H1 (cell line): ENCODE measurements around the gene EIF2A. TPM values are rescaled to one million over a fixed set of nuclear protein-coding genes. Genes with fewer than 3 reads are reported as not detected.

Source experiments
- CTCF ChIA-PET: fragments of 300-600 bp; sonication (Branson Sonifier 250); formaldehyde crosslinking; loops from one replicate; lab custom pipeline; 2021; ENCODE audit not compliant: partially characterized antibody; lab: Charles Lee
- POLR2A ChIA-PET: fragments of 300-600 bp; sonication (Branson Sonifier 250); formaldehyde crosslinking; loops from one replicate; lab custom pipeline; 2021; ENCODE audit warnings: inconsistent platforms; ENCODE audit not compliant: partially characterized antibody; lab: Charles Lee
- DNase-seq, 2 experiments: peaks; one replicate each; pipeline versions ENCODE4 v3.0.0 to v3.0.0-alpha.2; 2010 to 2022; ENCODE audit warnings: low spot score in 2 of 2, low read depth in 1 of 2, mixed read lengths in 1 of 2
- FAIRE-seq: peaks from 2 replicates; lab custom pipeline; 2011; peaks lifted over from hg19 to GRCh38; lab: Jason Lieb, UNC
- H2AFZ ChIP-seq: 2 replicates; pipeline ENCODE4 v1.8.1; 2012; ENCODE audit warnings: low read length, inconsistent platforms
- H2AK5ac ChIP-seq: 2 replicates; pipeline ENCODE4 v1.6.1; 2013; ENCODE audit warnings: low read depth, low read length
- H2BK120ac ChIP-seq: replicated peaks from 2 replicates; pipeline ENCODE3; 2013; ENCODE audit warnings: low read depth, low read length, inconsistent platforms
- H2BK12ac ChIP-seq: 2 replicates; pipeline ENCODE4 v1.6.1; 2013; ENCODE audit warnings: low read depth, low read length
- H2BK15ac ChIP-seq: 2 replicates; pipeline ENCODE4 v1.6.1; 2013; ENCODE audit warnings: low read length
- H2BK20ac ChIP-seq: 2 replicates; pipeline ENCODE4 v1.6.1; 2013; ENCODE audit warnings: low read length
- H2BK5ac ChIP-seq: 2 replicates; pipeline ENCODE4 v1.6.1; 2013; ENCODE audit warnings: low read depth, low read length
- H3K14ac ChIP-seq: 2 replicates; pipeline ENCODE4 v1.6.1; 2013; ENCODE audit warnings: inconsistent platforms; ENCODE audit not compliant: insufficient read length
- H3K18ac ChIP-seq: 2 replicates; pipeline ENCODE4 v1.6.1; 2013; ENCODE audit warnings: low read length; ENCODE audit errors: extremely low read depth
- H3K23ac ChIP-seq: 2 replicates; pipeline ENCODE4 v1.6.1; 2013; ENCODE audit warnings: inconsistent platforms; ENCODE audit not compliant: insufficient read length
- H3K23me2 ChIP-seq: 2 replicates; pipeline ENCODE4 v1.6.1; 2013; ENCODE audit warnings: low read depth, low read length
- H3K27ac ChIP-seq: 2 replicates; pipeline ENCODE4 v1.6.1; 2011; ENCODE audit warnings: low read depth, low read length, inconsistent platforms
- H3K27me3 ChIP-seq, 4 experiments: replicated peaks in 1 of 4; 1 replicate in 1 of 4; 2 replicates in 3 of 4; pipeline versions ENCODE4 v1.6.1 to v1.8.1; 2011 to 2013; ENCODE audit warnings: low read length in 3 of 4, mild to moderate bottlenecking in 3 of 4, inconsistent platforms in 2 of 4, mixed read lengths in 2 of 4, moderate library complexity in 1 of 4; ENCODE audit not compliant: control insufficient read depth in 3 of 4, insufficient read depth in 3 of 4; ENCODE audit errors: extremely low read depth in 1 of 4
- H3K36me3 ChIP-seq, 4 experiments: 2 replicates each; pipeline versions ENCODE4 v1.6.1 to v1.8.1; 2011 to 2013; ENCODE audit warnings: mild to moderate bottlenecking in 4 of 4, low read length in 3 of 4, moderate library complexity in 2 of 4, control low read depth in 1 of 4, inconsistent platforms in 1 of 4; ENCODE audit not compliant: insufficient read depth in 4 of 4, control insufficient read depth in 2 of 4
- H3K4ac ChIP-seq: replicated peaks from 2 replicates; pipeline ENCODE3; 2013; ENCODE audit warnings: low read length, low read depth, mixed read lengths, inconsistent platforms; ENCODE audit not compliant: insufficient read length
- H3K4me1 ChIP-seq, 4 experiments: replicated peaks in 1 of 4; 1 replicate in 1 of 4; 2 replicates in 3 of 4; pipeline versions ENCODE4 v1.6.1 to v1.8.1; 2011 to 2013; ENCODE audit warnings: low read length in 3 of 4, inconsistent platforms in 2 of 4, mixed read lengths in 1 of 4; ENCODE audit not compliant: insufficient read depth in 4 of 4, control insufficient read depth in 3 of 4
- H3K4me2 ChIP-seq, 2 experiments: 2 replicates each; pipeline versions ENCODE4 v1.6.1 to v1.8.1; 2011 to 2013; ENCODE audit warnings: low read depth in 2 of 2, low read length in 2 of 2, control low read depth in 1 of 2, inconsistent platforms in 1 of 2, mild to moderate bottlenecking in 1 of 2; ENCODE audit not compliant: insufficient read depth in 1 of 2
- H3K4me3 ChIP-seq, 4 experiments: fragments of 200-600, 300-600 bp in 1 of 4; sonication (generic), shearing (Covaris generic), sonication (Bioruptor Twin) in 1 of 4; 2 replicates each; pipeline versions ENCODE4 v1.5.1 to v1.8.1; 2011 to 2016; ENCODE audit warnings: low read length in 4 of 4, low read depth in 3 of 4, control low read depth in 2 of 4, inconsistent platforms in 2 of 4, mild to moderate bottlenecking in 2 of 4, mixed read lengths in 1 of 4, moderate library complexity in 1 of 4; ENCODE audit not compliant: insufficient read depth in 2 of 4; ENCODE audit errors: extremely low read depth in 1 of 4
- H3K56ac ChIP-seq: replicated peaks from 2 replicates; pipeline ENCODE3; 2013; ENCODE audit warnings: low read depth, mild to moderate bottlenecking, mixed read lengths, low read length, inconsistent platforms; ENCODE audit not compliant: insufficient read length
- H3K79me1 ChIP-seq: 2 replicates; pipeline ENCODE4 v1.6.1; 2013; ENCODE audit warnings: low read depth, low read length, control low read depth
- H3K79me2 ChIP-seq, 2 experiments: 2 replicates each; pipeline versions ENCODE4 v1.6.1 to v1.8.1; 2012 to 2013; ENCODE audit warnings: low read length in 2 of 2, mild to moderate bottlenecking in 2 of 2, inconsistent platforms in 1 of 2; ENCODE audit not compliant: insufficient read depth in 2 of 2, control insufficient read depth in 1 of 2
- H3K9ac ChIP-seq, 4 experiments: replicated peaks in 1 of 4; 1 replicate in 1 of 4; 2 replicates in 3 of 4; pipeline versions ENCODE4 v1.6.1 to v1.8.1; 2011 to 2013; ENCODE audit warnings: low read depth in 3 of 4, low read length in 3 of 4, control low read depth in 2 of 4, mild to moderate bottlenecking in 2 of 4, moderate library complexity in 2 of 4, inconsistent platforms in 1 of 4; ENCODE audit errors: extremely low read depth in 1 of 4
- H3K9me3 ChIP-seq, 2 experiments: 2 replicates each; pipeline versions ENCODE4 v1.6.1 to v1.8.1; 2012 to 2013; ENCODE audit warnings: mild to moderate bottlenecking in 2 of 2, moderate library complexity in 2 of 2, control low read depth in 1 of 2, inconsistent platforms in 1 of 2, low read depth in 1 of 2, low read length in 1 of 2, mixed read lengths in 1 of 2; ENCODE audit not compliant: insufficient read depth in 2 of 2
- H4K20me1 ChIP-seq, 2 experiments: replicated peaks in 1 of 2; 2 replicates each; pipeline versions ENCODE3 to v1.8.1; 2011 to 2013; ENCODE audit warnings: inconsistent platforms in 2 of 2, low read length in 2 of 2, mild to moderate bottlenecking in 1 of 2; ENCODE audit not compliant: insufficient read depth in 2 of 2, control insufficient read depth in 1 of 2
- H4K5ac ChIP-seq: 2 replicates; pipeline ENCODE4 v1.6.1; 2013; ENCODE audit warnings: low read length, low read depth, mixed read lengths, inconsistent platforms; ENCODE audit not compliant: insufficient read length
- H4K8ac ChIP-seq: 2 replicates; pipeline ENCODE4 v1.8.0; 2013; ENCODE audit warnings: mild to moderate bottlenecking, moderate library complexity, low read length, inconsistent platforms; ENCODE audit not compliant: insufficient read depth; ENCODE audit errors: extremely low read depth
- H4K91ac ChIP-seq: replicated peaks from 2 replicates; pipeline ENCODE3; 2013; ENCODE audit warnings: low read length, mixed read lengths, inconsistent platforms; ENCODE audit not compliant: insufficient read length
- RAD21 ChIP-seq, 2 experiments: IDR thresholded peaks in 1 of 2; conservative IDR thresholded peaks in 1 of 2; 2 replicates each; pipeline ENCODE4 v1.6.1; 2011; ENCODE audit warnings: low read depth in 2 of 2, low read length in 2 of 2, improper control_type of control experiment in 1 of 2, inconsistent platforms in 1 of 2, mild to moderate bottlenecking in 1 of 2, moderate library complexity in 1 of 2
- WGBS, 2 experiments: shearing (Covaris generic) in 1 of 2; methylation state at CpG; one replicate each; pipeline versions ENCODE4 v1.1.6 to v1.1.7; 2013 to 2015; ENCODE audit warnings: low lambda C conversion rate in 2 of 2, mixed read lengths in 2 of 2, inconsistent platforms in 1 of 2, low coverage in 1 of 2, missing lambda C conversion rate in 1 of 2; ENCODE audit not compliant: insufficient replicate concordance in 2 of 2, insufficient coverage in 1 of 2, insufficient read length in 1 of 2; ENCODE audit errors: extremely low coverage in 1 of 2, missing lambda C conversion rate in 1 of 2; 5-methylcytosine and 5-hydroxymethylcytosine counted together
- polyA plus RNA-seq, 7 experiments: library from polyadenylated mRNA; depleted of rRNA in 3 of 7; stranded (reverse) in 5 of 7; unstranded in 2 of 7; fragments of >200 nt in 5 of 7; fragments of 200-250 nt in 2 of 7; gene quantifications; 1 replicate in 5 of 7; 2 replicates in 1 of 7; 4 replicates in 1 of 7; pipeline versions ENCODE4 v1.2.1 to v1.2.3, GENCODE V29; 2011 to 2013; ENCODE audit warnings: missing spikeins in 2 of 7, mixed read lengths in 2 of 7
- total RNA-seq: library from RNA; stranded (reverse); fragmentation: NEBNext Ultra II Directional; extraction: Animal tissue kit (Norgen Biotek cat#: 25700); gene quantifications from 2 replicates; pipeline ENCODE4 v1.2.1, GENCODE V29; 2021

The EIF2A gene
- total and polyA plus RNA-seq, 2 of the 8 experiments (the other 6 are each of a cell fraction or from before 2014, with no cell fraction given) = 59.3 to 91.6 TPM

GRCh38 chr3:150626148-150626930 is 79.8 kb downstream of the EIF2A start:
- no peak for TF ChIP-seq RAD21 (IDR thresholded peaks at IDR 0.05 in 1 of 2, conservative IDR thresholded peaks at IDR 0.05 in 1 of 2; ENCODE audit: low read depth in 2 of 2, low read length in 2 of 2)
- Histone ChIP-seq H3K4ac (no peak overlapping the region), H3K36me3 (peaks cover 0 to 56% (median 17%) of the 10 kb centered on the region in 4 experiments; a peak in 6 of 8 replicates), H3K14ac (no peak overlapping the region), H3K9me3 (no peaks in the 10 kb centered on the region), H3K4me1 (no peaks in the 10 kb centered on the region; a peak in 1 of 7 replicates), H2BK12ac (no peak overlapping the region), H2BK120ac (no peak overlapping the region), H2AK5ac (no peak overlapping the region), H4K5ac (no peak overlapping the region), H3K79me1 (no peaks in the 10 kb centered on the region), H2BK20ac (no peak overlapping the region), H4K8ac (no peak overlapping the region), H2BK15ac (no peak overlapping the region), H2BK5ac (no peak overlapping the region), H4K20me1 (no peaks in the 10 kb centered on the region), H3K23ac (no peak overlapping the region), H3K18ac (no peak overlapping the region), H3K23me2 (no peaks in the 10 kb centered on the region), H3K56ac (no peak overlapping the region), H3K4me3 (no peak overlapping the region), H3K4me2 (no peak overlapping the region), H3K27ac (no peak overlapping the region), H2AFZ (no peak overlapping the region), H4K91ac (no peak overlapping the region), H3K79me2 (peaks cover 0 to 19% of the 10 kb centered on the region in 2 experiments; a peak in 2 of 4 replicates), H3K27me3 (no peaks in the 10 kb centered on the region), H3K9ac (no peak overlapping the region)
- DNase-seq (no peak), FAIRE-seq (no peak)
- WGBS, 2 experiments = 88% methylated on average over 2 of the region's 2 CpGs; no CpG with 5 or more reads in 1 of the 2 experiments
- CTCF ChIA-PET = interaction anchor here (1.2 kb wide), 1 partner anchor 9 kb away, joined by 4 read pairs; no protein-coding TSS in a partner anchor
- POLR2A ChIA-PET = interaction anchor here (1.4 kb wide), 1 partner anchor 9 kb away, joined by 7 read pairs; no protein-coding TSS in a partner anchor
